ENCODE measurements around the gene GPR160.

Gene GPR160

GRCh38 chr3:170059447-170059846 lies 21.7 kb downstream of the GPR160 start:
- H3K4me3 ChIP-seq (ENCODE audit: low read depth, low read length) = no peak overlapping the region
- no peak for TF ChIP-seq MAX (IDR thresholded peaks at IDR 0.05; ENCODE audit: low read depth, low read length)
- no peak for TF ChIP-seq MYC (IDR thresholded peaks at IDR 0.05; ENCODE audit: low read depth, low read length)
- TF ChIP-seq POLR2A (IDR thresholded peaks at IDR 0.05; ENCODE audit: extremely low read depth, insufficient read length) = no peak
- no peak for TF ChIP-seq CTCF (IDR thresholded peaks at IDR 0.05; ENCODE audit: low read depth, low read length)
- no peak for DNase-seq (ENCODE audit: low read depth)

GRCh38 chr3:170062068-170062467 lies 24.3 kb downstream of the GPR160 start:
- TF ChIP-seq MYC (IDR thresholded peaks at IDR 0.05; ENCODE audit: low read depth, low read length) (no peak), MAX (IDR thresholded peaks at IDR 0.05; ENCODE audit: low read depth, low read length) (no peak), POLR2A (IDR thresholded peaks at IDR 0.05; ENCODE audit: extremely low read depth, insufficient read length) (no peak), CTCF (IDR thresholded peaks at IDR 0.05; ENCODE audit: low read depth, low read length) (no peak)
- no peak for DNase-seq (ENCODE audit: low read depth)
- H3K4me3 ChIP-seq (ENCODE audit: low read depth, low read length) = no peak overlapping the region

- no peak overlapping the region for H3K4me3 ChIP-seq (ENCODE audit: low read depth, low read length)
- TF ChIP-seq CTCF (IDR thresholded peaks at IDR 0.05; ENCODE audit: low read depth, low read length) (peak; percentile 2), MAX (IDR thresholded peaks at IDR 0.05; ENCODE audit: low read depth, low read length) (no peak)
- no peak for DNase-seq (ENCODE audit: low read depth)
These were observed 25.0 kb downstream of the GPR160 start for GRCh38 chr3:170062769-170063168.

GRCh38 chr3:170063691-170064090 lies 25.9 kb downstream of the GPR160 start:
- no peak for TF ChIP-seq CTCF (IDR thresholded peaks at IDR 0.05; ENCODE audit: low read depth, low read length)
- no peak for TF ChIP-seq MAX (IDR thresholded peaks at IDR 0.05; ENCODE audit: low read depth, low read length)
- no peak for TF ChIP-seq MYC (IDR thresholded peaks at IDR 0.05; ENCODE audit: low read depth, low read length)
- TF ChIP-seq POLR2A (IDR thresholded peaks at IDR 0.05; ENCODE audit: extremely low read depth, insufficient read length) = no peak
- no peak overlapping the region for H3K4me3 ChIP-seq (ENCODE audit: low read depth, low read length)
- DNase-seq (ENCODE audit: low read depth) = no peak

- DNase-seq (ENCODE audit: low read depth) = no peak
- no peak overlapping the region for H3K4me3 ChIP-seq (ENCODE audit: low read depth, low read length)
- no peak for TF ChIP-seq MYC (IDR thresholded peaks at IDR 0.05; ENCODE audit: low read depth, low read length)
- TF ChIP-seq POLR2A (IDR thresholded peaks at IDR 0.05; ENCODE audit: extremely low read depth, insufficient read length) = no peak
- no peak for TF ChIP-seq MAX (IDR thresholded peaks at IDR 0.05; ENCODE audit: low read depth, low read length)
- no peak for TF ChIP-seq CTCF (IDR thresholded peaks at IDR 0.05; ENCODE audit: low read depth, low read length)
These were observed 26.3 kb downstream of the GPR160 start for GRCh38 chr3:170064108-170064507.

Measured in NB4 (cell line).